Measurements from ENCODE around the gene CANT1. TPM values are rescaled to one million over a fixed set of nuclear protein-coding genes. Genes with fewer than 3 reads are reported as not detected.

CANT1 gene
- total RNA-seq, 1 experiment from 2014 or later = 33.0 TPM

GRCh38 chr17:78997881-78998280 is 11.7 kb downstream of the CANT1 start:
- Histone ChIP-seq H4K8ac (replicated peaks; ENCODE audit: insufficient read length, low read depth, low read length) (no peak overlapping the region), H4K91ac (ENCODE audit: insufficient read length, low read depth, low read length) (no peak overlapping the region), H2BK12ac (ENCODE audit: insufficient read length, low read depth, low read length) (no peak overlapping the region), H3K4me2 (ENCODE audit: insufficient read depth, insufficient read length, low read length) (no peak overlapping the region), H2AFZ (ENCODE audit: low read length) (no peak overlapping the region), H2BK15ac (ENCODE audit: low read depth, low read length) (no peak overlapping the region), H3K27ac (ENCODE audit: insufficient read length, low read depth, low read length) (no peak overlapping the region), H3K4ac (ENCODE audit: low read depth, low read length) (no peak overlapping the region), H4K20me1 (ENCODE audit: control insufficient read depth, insufficient read depth, insufficient read length) (no peaks in the 10 kb centered on the region), H3K18ac (ENCODE audit: insufficient read length, low read depth, low read length) (no peak overlapping the region), H3K23ac (ENCODE audit: insufficient read length, low read depth, low read length) (no peak overlapping the region), H3K4me1 (ENCODE audit: insufficient read depth, low read length) (no peaks in the 10 kb centered on the region), H4K5ac (ENCODE audit: insufficient read length, low read depth, low read length) (no peak overlapping the region), H2BK120ac (ENCODE audit: low read depth, low read length, poor library complexity, severe bottlenecking) (no peak overlapping the region), H3K14ac (ENCODE audit: insufficient read depth, low read length) (no peak overlapping the region), H3K56ac (ENCODE audit: insufficient read length, low read depth, low read length) (no peak overlapping the region), H3T11ph (ENCODE audit: low read length) (no peak overlapping the region), H2BK5ac (ENCODE audit: insufficient read length, low read length) (no peak overlapping the region), H3K27me3 (ENCODE audit: insufficient read depth, low read length) (peaks cover 9% of the 10 kb centered on the region), H2BK20ac (ENCODE audit: low read depth, low read length, poor library complexity, severe bottlenecking) (no peak overlapping the region), H3K23me2 (ENCODE audit: insufficient read length, low read depth, low read length, poor library complexity, severe bottlenecking) (no peaks in the 10 kb centered on the region), H2AK5ac (ENCODE audit: insufficient read length, low read length) (no peak overlapping the region), H3K79me1 (ENCODE audit: insufficient read depth, low read depth, low read length, poor library complexity, severe bottlenecking) (no peaks in the 10 kb centered on the region), H3K79me2 (ENCODE audit: insufficient read depth, low read length) (no peaks in the 10 kb centered on the region), H3K9ac (ENCODE audit: extremely low read depth, insufficient read length, low read length) (no peak overlapping the region), H3K9me3 (ENCODE audit: control insufficient read depth, low read depth, low read length) (no peaks in the 10 kb centered on the region)
- no peak for DNase-seq
- Mint-ChIP-seq H3K36me3 (ENCODE audit: insufficient read depth in 1 of 3, low read depth in 3 of 3) (peaks cover 12 to 64% (median 28%) of the 10 kb centered on the region in 3 experiments; a peak in 6 of 7 replicates), H3K27me3 (ENCODE audit: low read depth) (peaks cover 64% of the 10 kb centered on the region), H3K4me1 (no peaks in the 10 kb centered on the region), H3K4me3 (no peak overlapping the region), H3K9me3 (no peaks in the 10 kb centered on the region), H3K27ac (peak overlapping the region in 1 of 3 experiments; percentile 65; a peak in 1 of 7 replicates)
- WGBS (ENCODE audit: extremely low coverage, insufficient read length, low lambda C conversion rate) = no CpG with 5 or more reads among the region's 6 CpGs
- no peak for TF ChIP-seq CTCF (conservative IDR thresholded peaks at IDR 0.05)
